Measurements from ENCODE around the gene NT5M.
"Not testable (repeated sequence)": the region's sequence is repeated elsewhere in the genome, so short reads cannot be mapped to it uniquely, and the experiment has no call there.

The NT5M gene

DNA sequence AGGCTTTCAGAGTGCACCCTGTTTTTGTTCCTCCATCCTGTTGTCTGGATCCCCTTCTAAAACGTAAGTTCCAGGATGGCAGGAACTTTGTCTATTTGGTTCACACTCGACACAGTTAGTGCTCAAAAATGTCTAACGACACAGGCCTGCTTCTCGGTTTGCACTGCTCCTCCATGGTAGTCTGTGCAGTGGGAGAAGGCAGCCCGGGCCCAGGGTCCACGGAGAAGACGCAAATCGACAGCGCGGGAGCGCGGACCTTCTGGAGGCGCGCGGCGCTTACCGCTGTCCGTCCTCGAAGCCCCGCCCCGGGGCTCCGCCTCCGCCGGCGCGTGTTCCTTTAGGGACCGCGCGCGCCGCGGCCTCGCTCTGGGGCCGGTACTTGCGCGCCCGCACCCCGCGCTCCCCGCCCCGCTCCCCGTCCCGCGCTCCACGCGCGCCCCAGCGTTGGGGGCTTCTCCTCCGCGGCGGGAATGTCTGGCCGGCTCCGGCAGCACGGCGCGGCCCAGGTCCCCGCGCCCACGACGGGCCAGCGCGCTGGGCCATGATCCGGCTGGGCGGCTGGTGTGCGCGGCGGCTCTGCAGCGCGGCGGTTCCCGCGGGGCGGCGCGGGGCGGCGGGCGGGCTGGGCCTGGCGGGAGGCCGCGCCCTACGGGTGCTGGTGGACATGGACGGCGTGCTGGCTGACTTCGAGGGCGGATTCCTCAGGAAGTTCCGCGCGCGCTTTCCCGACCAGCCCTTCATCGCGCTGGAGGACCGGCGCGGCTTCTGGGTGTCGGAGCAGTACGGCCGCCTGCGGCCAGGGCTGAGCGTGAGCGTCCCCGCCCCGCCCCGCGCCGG lies at the start of gene NT5M:
Gene NT5M, plus strand, starts transcription at position 364 of the 837 bp plus-strand sequence. Its CDS starts 178 bp downstream, at position 542.
- DNase-seq (ENCODE audit: low read depth), result peak; percentile 30

DNA sequence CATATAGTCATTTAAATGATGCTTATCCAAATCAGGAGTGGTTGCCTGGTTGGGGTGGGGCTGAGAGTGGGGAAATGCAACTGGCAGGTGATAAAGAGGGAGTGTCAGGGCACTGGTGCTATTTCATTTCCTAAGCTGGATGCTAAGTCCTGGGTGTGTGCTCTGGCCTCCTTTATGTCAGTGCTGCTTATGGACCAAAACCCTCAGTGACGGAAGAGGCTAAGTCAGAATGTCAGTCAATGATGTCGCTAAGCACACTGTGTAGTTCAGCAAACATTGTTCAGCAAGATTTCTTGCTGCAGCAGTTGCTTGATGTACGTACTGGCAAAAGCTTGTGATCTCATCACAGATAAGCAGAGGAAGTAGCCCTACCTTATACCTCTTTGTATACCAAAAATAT lies 49.8 kb upstream of the NT5M start:
- DNase-seq (ENCODE audit: low read depth), result no peak

DNA sequence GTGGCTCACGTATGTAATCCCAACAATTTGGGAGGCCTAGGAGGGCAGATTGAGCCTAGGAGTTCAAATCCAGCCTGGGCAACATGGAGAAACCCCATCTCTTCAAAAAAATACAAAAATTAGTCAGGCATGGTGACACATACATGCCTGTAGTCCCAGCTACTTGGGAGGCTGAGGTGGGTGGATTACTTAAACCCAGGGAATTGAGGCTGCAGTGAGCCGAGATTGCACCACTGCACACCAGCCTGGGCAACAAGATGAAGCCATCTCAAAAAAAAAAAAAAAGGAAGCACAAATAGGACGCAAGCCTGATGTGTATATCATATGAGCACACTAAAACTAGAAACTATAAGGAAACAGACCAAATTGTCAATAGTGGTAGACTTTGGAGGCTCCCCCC lies 49.1 kb upstream of the NT5M start:
- no peak for DNase-seq (ENCODE audit: low read depth)

DNA sequence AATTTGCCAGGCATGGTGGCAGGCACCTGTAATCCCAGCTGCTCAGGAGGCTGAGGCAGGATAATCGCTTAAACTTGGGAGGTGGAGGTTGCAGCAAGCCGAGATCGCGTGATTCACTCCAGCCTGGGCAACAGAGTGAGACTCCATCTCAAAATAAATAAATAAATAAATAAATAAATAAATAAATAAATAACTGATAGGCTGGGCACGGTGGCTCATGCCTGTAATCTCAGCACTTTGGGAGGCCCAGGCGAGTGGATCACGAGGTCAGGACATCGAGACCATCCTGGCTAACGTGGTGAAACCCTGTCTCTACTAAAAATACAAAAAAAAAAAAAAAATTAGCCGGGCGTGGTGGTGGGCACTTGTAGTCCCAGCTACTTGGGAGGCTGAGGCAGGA lies 47.5 kb upstream of the NT5M start:
- not testable (repeated sequence) for DNase-seq (ENCODE audit: low read depth)

DNA sequence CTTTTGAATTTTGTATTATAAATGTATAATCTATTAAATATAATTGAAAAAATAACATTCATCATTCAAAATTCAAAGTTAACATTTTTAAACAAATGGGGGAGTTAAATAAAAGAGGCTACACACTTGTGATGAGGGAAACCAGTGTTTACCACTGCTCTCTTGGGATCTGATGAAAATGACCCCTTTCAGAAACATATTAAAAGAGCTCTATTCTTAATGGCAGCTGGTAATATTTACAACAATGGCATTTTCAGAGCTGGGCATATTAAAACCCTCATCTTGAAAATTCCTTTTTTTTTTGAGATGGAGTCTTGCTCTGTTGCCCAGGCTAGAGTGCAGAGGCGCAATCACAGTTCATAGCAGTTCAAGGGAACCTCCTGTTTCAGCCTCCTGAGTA lies 46.9 kb upstream of the NT5M start:
- no peak for DNase-seq (ENCODE audit: low read depth)

DNA sequence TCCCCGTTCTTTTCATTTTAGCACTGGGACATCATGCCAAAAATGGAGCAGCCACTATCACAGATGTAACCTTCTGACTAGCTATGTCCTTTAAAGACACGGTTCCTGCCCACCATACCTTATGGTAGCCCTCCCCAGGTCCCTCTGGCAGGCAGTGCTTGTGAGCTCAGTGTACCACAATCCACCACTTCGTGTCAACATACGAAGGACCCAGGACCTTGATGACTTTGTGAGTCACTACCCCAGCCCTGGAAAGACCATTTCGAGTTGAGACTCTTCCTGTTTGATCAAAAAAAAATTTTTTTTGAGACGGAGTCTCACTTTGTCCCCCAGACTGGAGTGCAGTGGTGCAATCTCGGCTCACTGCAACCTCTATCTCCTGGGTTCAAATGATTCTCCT lies 45.2 kb upstream of the NT5M start:
- no peak for DNase-seq (ENCODE audit: low read depth)

DNA sequence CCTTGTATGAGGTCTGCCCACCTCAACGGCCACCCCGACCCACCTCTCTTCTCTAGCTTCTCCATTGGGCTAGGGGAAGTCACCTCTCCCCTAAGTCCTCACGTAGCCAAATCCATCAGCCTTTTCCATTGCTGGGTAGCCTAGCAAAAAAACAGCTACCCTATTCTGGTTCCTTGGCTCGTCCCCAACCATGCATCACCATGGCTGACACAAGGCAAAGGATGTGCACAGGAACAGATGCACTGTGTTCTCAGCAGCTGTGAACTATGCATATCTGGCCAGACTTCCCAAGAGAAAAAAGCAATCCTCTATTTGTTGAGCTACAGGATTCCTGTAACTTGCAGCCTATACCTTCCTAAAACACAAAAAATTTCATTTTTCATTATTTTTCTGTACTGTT lies 44.2 kb upstream of the NT5M start:
- DNase-seq (ENCODE audit: low read depth), result no peak

DNA sequence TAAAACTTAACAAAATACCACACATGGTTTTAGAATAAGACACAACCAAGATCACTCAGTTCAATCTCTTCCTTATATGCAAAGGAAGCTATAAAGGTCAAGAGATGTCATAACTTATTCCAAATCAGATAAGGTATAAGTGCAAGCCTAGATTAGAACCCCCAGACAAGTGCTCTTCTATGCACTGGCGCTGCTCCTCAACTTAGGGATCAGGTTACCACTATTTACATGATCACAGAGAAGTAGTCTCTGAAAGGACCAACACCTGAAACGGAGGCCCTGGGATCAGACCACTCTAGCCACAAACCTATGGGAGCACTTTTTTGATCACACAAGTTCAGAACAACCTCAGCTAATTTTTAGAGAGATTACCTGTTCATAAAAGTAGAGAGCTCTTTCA lies 38.7 kb upstream of the NT5M start:
- no peak for DNase-seq (ENCODE audit: low read depth)

DNA sequence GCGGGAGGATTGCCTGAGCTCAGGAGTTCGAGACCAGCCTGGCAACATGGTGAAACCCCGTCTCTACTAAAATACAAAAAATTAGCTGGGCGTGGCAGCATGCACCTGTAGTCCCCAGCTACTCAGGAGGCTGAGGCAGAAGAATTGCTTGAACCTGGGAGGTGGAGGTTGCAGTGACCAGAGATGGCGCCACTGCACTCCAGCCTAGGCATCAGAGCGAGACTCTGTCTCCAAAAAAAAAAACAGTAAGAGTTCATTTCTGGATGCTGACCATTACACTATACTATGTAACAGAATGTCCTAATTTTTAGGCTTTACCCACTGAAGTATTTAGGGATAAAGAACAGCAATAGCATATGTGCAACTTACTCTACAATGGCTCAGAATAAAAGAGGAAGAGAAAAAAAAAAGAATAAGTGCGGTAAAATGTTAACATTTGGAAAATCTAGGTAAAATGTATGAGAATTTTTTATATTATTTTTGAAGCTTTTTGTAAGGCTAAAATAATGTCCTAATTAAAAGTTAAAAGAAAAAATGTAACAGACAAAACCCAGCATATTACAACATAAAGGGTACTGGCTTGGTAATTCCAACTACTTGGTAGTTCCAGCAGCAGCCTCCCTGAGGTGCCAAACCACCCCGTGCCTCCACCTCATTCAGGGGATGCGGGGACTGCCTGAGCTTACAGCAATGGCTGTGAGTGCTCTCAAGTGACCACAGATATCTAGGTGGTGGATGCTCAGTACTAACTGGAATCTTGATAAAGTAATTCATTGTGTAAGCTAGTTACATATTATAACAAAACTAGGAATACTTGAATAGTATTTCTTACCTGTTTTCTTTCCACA lies 33.0 kb upstream of the NT5M start:
- no peak for DNase-seq (ENCODE audit: low read depth)

DNA sequence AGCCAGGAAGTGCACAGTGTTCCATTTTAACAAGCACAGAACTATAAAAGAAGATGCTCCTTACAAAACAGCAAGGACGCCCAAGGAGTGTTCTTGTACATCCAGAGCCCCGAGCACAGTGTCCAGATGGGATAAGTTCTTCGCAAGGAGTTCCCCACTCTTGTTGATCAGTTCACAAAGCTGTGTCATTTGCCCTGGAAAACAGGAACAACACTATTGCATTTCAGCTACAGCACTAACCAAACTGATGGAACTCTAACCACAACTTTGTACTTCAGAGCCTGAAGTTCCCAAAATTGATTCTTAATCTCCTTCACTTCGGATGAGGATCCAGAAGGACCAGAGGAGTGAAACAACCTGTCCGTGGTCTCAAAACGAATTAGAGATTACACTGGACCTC lies 27.2 kb upstream of the NT5M start:
- DNase-seq (ENCODE audit: low read depth), result no peak

DNA sequence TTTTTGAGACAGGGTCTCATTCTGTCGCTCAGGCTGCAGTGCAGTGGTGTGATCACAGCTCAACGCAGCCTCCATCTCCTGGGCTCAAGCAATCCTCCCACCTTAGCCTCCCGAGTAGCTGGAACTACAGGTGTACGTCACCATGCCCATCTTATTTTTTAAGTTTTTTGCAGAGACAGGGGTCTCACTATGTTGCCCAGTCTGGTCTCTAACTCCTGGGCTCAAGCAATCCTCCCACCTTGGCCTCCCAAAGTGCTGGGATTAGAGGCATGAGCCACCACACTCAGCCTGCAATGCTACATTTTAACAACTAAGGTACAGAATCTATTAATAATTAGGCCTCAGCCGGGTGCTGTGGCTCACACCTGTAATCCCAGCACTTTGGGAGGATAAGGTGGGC lies 25.7 kb upstream of the NT5M start:
- DNase-seq (ENCODE audit: low read depth), result not testable (repeated sequence)

DNA sequence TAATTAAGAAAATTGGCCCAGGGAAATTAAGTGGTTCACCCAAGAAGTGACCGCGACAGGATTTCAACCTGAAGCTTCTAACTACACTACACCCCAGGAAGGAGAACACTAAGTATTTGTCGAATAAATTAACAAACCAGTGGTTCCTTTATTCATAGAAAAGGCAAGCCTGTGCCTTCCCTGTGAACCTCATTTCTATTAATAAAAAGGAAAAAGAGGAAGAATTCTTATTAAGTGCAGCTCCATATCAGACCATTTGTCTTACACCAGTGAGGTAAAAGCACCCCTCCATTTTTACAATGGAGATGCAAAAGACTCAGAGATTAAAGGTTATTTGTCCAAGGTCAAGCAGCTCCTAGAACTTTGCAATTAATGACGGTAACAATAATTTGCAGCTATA lies 23.9 kb upstream of the NT5M start:
- DNase-seq (ENCODE audit: low read depth), result no peak

DNA sequence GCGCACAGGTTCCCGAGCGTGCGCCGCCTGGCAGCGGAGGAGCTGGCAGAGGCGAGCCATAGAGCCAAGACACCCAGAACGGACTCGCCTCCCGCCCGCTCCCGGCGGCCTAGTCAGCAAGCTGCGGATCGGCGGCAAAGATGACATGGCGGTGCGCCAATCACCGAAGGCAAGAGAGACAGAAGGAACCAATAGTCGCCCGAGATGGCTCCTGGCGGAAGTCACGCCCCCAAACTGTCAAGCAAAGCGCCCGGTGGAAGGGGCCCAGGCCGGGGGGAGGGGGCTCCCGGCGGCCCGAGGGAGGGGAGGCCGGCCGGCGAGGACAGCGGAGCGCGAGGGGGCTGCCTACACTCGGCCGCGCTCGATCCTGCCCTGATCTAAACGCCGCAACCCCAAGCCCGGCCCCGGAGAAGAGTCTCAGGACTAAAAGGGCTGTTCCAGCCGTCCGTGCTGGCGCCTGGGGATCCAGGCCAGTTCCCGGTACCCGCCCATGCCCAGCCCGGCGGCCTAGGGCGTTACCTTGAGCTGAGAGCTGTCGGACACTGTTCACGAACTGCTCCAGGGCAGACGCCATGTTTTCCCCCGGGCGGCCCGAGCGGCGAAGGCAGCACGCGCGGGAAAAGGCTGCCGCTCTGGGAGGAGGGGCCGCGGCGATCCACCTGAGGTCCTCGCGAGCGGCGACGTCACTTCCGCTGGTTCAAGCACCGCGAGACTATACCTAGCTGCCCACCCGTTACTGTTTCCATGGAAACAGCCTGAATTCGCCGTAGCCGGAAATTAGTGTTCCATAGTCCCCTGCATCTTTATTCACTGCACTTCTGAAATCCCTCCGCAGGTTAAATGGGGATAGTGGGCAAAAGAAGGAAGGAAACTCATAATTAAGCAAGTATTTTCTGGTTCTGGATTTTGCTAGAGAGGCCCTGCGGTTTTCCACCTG lies 22.3 kb upstream of the NT5M start, which contains the start of gene COPS3:
Gene COPS3, minus strand, starts transcription at position 634 of the 937 bp plus-strand sequence. Its CDS starts 60 bp downstream, at position 574.
- DNase-seq (ENCODE audit: low read depth), result peak; percentile 96

DNA sequence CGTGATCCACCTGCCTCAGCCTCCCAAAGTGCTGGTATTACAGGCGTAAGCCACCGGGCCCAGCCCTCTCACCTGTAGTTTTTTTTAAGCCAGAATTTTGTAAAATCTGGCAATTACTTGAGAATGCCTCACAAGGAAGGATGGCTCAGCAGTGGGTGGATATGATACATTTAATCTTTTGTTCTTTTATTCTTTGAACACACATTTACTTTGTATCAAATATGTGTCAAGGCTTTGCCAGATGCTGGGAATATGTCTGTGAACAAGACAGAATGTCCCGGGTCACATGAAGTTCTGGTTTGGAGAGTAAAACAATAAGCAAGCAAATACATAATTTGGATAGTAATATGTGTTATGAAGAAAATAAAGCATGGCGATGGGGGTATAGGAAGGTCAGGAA lies 17.2 kb upstream of the NT5M start:
- DNase-seq (ENCODE audit: low read depth), result no peak

DNA sequence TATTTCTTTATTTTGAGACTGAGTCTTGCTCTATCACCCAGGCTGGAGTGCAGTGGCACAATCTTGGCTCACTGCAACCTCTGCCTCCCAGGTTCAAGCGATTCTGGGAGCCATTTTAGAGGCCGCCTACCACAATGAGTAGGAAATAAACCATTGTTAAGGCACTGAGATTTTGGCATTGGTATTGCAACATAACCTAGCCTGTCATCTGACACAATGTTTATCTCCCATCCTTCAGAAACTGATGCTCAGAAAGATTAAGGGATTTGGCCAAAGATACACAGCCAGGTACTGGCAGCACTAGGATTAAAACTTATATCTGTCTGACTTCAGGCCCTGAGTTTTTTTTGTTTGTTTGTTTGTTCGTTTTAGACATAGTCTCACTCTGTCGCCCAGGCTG lies 14.1 kb upstream of the NT5M start:
- no peak for DNase-seq (ENCODE audit: low read depth)

DNA sequence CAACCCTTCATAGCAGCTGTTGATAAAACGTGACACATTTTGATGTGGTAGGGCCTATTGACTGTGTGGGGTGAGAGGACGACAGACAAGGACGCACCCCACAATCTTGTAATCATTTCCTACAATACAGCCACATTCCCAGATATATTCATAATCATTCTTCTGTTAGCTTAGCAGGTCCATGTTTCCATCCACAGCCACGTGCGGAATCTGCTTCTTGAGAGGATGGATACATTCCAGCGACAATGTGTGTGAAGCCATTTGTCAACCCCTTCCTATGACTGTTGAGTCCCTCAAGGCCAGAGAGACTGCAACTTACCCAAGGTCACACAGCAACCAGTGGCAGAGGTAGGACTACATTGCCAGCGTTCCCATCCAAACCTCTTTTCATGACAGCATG lies 13.5 kb upstream of the NT5M start:
- no peak for DNase-seq (ENCODE audit: low read depth)

DNA sequence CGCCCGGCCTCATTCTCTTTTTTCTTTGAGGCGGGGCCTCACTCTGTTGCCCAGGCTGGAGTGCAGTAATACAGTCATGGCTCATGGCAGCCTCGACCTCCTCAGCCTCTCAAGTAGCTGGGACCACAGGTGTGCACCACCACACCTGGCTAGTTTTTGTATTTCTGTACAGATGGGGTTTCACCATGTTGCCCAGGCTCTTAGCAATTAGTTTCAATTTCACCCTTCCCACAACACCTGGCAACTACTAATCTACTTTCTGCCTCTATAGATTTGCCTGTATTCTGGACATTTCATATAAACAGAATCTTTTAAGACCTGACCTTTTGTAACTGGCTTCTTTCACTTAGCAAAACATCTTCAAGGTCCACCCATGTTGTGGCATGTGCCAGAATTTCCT lies 8.0 kb upstream of the NT5M start:
- no peak for DNase-seq (ENCODE audit: low read depth)

DNA sequence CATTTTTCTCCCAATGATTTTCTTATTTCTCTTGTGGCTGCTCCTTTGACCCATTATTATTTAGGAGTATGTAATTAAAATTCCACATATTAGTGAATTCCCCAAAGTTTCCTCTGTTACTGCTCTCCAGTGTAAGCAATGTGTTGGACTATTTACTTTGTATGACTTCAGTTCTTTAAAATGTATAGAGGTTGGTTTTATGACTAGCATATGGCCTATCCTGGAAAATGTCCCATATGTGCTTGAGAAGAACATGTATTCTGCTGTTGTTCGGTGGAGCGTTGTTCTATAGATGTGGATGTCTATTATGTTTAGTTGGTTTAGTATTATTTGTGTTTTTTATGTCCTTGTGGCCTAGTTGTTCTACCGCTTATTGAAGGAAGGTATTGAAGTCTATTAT lies 6.0 kb upstream of the NT5M start:
- DNase-seq (ENCODE audit: low read depth), result no peak

DNA sequence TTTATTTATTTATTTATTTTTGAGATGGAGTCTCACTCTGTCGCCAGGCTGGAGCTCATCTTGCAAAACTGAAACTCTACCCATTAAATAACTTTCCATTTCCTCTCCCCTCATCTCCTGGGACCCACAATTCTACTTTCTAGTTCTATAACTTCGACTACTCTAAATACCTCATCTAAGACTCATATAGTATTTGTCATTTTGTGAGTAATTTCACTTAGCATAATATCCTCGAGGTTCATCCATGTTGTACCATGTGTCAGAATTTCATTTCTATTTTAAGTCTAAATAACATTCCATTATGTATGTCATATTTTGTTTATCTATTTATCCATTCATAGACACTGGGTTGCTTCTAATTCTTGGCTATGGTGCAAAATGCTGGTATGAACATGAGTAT lies 5.1 kb upstream of the NT5M start:
- no peak for DNase-seq (ENCODE audit: low read depth)

DNA sequence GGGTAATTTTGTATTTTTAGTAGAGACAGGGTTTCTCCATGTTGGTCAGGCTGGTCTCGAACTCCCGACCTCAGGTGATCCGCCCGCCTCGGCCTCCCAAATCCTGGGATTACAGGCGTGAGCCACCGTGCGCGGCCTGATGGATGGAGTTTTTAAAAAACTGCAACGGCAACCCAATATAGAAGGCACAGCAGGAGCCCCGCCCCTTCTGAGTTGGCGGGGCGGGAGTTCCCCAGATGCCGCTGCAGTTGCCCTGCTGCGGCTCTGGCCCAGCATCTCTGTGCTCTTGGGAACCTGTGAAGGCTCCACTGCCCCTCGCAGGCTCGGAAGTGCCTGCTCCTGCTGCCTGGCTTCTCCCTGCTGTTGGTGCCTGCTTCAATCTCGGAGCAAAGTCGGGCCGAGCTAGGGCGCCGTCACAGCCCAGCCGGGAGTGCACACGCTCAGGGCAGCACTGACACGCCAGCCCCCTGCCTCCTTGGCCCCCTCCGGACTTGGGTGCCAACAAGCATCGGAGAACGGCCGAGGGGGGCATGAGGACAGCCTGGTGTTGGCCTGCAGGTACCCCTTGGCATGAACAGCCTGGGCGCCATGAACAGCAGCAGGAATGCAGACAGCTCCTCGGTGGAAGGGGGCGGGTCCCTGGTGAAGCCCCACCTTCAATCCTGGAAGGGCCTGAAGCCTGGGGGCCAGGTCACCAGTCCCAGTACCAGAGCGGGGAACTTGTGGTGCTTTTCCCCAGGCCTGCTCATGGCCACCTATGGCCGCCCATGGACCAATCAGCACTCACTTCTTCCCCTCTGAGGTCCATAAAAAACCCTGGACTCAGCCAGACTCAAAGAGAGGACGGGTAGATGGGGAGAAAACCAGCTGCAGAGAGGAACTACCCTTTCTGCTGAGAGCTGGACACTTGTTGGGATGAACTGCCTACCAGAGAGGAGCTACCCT lies 2.3 kb upstream of the NT5M start:
- no peak for DNase-seq (ENCODE audit: low read depth)

DNA sequence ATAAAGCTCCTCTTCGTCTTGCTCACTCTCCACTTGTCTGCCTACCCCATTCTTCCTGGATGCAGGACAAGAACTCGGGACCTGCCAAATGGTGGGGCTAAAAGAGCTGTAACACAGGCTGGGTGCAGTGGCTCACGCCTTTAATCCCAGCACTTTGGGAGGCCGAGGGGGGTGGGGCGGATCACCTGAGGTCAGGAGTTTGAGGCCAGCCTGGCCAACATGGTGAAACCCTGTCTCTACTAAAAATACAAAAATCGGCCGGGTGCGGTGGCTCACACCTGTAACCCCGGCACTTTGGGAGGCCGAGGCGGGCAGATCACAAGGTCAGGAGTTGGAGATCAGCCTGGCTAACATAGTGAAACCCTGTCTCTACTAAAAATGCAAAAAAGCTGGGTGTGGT lies 1.5 kb upstream of the NT5M start:
- not testable (repeated sequence) for DNase-seq (ENCODE audit: low read depth)
